MCF 10A (cell line): ENCODE data around the gene AUTS2. TPM values are rescaled to one million over a fixed set of nuclear protein-coding genes. Genes with fewer than 3 reads are reported as not detected.

Experiments
- BruUV-seq: library from RNA; stranded (reverse); fragments of 400-500 nt; replicated peaks from 2 replicates; lab custom pipeline; 2021; lab: Mats Ljungman, UMichigan
- CTCF ChIA-PET: fragments of 300-600 bp; sonication (Branson Sonifier 250); formaldehyde crosslinking; extraction: SDS; loops from one replicate; lab custom pipeline; 2021; ENCODE audit warnings: antibody characterized with exemption, inconsistent platforms; lab: Yijun Ruan, JAX
- POLR2A ChIA-PET: fragments of 300-600, 350-650 bp; sonication (Branson Sonifier 250); formaldehyde crosslinking; extraction: SDS; loops from one replicate; lab custom pipeline; 2020; ENCODE audit warnings: antibody characterized with exemption, inconsistent platforms; lab: Yijun Ruan, JAX
- DNase-seq: peaks from one replicate; pipeline ENCODE4 v3.0.0-alpha.2; 2018; ENCODE audit not compliant: unreplicated experiment
- H3K27ac Mint-ChIP-seq: one replicate; pipeline ENCODE4 v1.8.0; 2022; ENCODE audit warnings: mild to moderate bottlenecking, low read depth, mixed read lengths; ENCODE audit not compliant: unreplicated experiment
- H3K27me3 Mint-ChIP-seq: one replicate; pipeline ENCODE4 v1.8.0; 2022; ENCODE audit warnings: mixed read lengths; ENCODE audit not compliant: insufficient read depth, unreplicated experiment
- H3K36me3 Mint-ChIP-seq: one replicate; pipeline ENCODE4 v1.8.0; 2022; ENCODE audit warnings: mild to moderate bottlenecking, moderate library complexity, mixed read lengths; ENCODE audit not compliant: insufficient read depth, unreplicated experiment
- H3K4me1 Mint-ChIP-seq: one replicate; pipeline ENCODE4 v1.8.0; 2022; ENCODE audit warnings: mixed read lengths; ENCODE audit not compliant: insufficient read depth, unreplicated experiment
- H3K4me3 Mint-ChIP-seq: one replicate; pipeline ENCODE4 v1.8.0; 2022; ENCODE audit warnings: mild to moderate bottlenecking, moderate library complexity, mixed read lengths; ENCODE audit not compliant: unreplicated experiment
- H3K9me3 Mint-ChIP-seq: one replicate; pipeline ENCODE4 v1.8.0; 2022; ENCODE audit warnings: mixed read lengths; ENCODE audit not compliant: unreplicated experiment
- intact Hi-C: fragments of 100-400 bp; cut with micrococcal nuclease; formaldehyde crosslinking; loops from 2 replicates; pipeline ENCODE4 v1.14.1; 2022
- total RNA-seq: library from RNA; stranded (reverse); gene quantifications from 2 replicates; pipeline ENCODE4 v1.2.3, GENCODE V29; 2022
- TF ChIP-seq, protein P1 (sequence below): fragments of 200-600 bp; IDR thresholded peaks from one replicate; pipeline ENCODE4 v1.8.0; 2022; ENCODE audit warnings: antibody characterized with exemption, mild to moderate bottlenecking; ENCODE audit not compliant: unreplicated experiment

AUTS2 gene
- total RNA-seq, 1 experiment from 2014 or later, result 1.3 TPM

DNA sequence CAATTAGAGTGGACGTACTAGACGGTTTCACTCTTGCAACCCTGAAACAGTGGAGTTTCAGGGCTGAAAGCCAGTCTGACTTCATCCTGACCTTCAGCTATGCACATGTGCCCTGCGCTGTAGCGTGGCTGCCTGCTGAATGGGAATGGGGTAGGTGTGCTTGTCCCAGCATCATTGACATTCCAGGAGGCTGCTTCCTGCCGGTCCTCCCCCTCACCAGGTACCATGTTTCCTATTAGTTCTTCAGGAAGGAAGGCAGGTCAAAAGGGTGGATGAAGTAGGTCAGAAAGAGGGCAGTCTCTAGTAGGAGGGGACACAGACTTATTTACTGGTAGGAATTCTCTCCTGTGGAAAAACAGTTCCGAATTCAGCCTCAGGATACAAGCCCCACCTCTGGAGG is 981.9 kb downstream of the AUTS2 start:
- Mint-ChIP-seq H3K4me3 (no peak overlapping the region), H3K27me3 (no peaks in the 10 kb centered on the region), H3K27ac (no peak overlapping the region), H3K36me3 (no peaks in the 10 kb centered on the region), H3K4me1 (no peaks in the 10 kb centered on the region), H3K9me3 (peaks cover 12% of the 10 kb centered on the region)
- ChIA-PET POLR2A (no interaction called here), CTCF (no interaction called here)
- BruUV-seq, result no TSS peak
- TF ChIP-seq, protein P1, sequence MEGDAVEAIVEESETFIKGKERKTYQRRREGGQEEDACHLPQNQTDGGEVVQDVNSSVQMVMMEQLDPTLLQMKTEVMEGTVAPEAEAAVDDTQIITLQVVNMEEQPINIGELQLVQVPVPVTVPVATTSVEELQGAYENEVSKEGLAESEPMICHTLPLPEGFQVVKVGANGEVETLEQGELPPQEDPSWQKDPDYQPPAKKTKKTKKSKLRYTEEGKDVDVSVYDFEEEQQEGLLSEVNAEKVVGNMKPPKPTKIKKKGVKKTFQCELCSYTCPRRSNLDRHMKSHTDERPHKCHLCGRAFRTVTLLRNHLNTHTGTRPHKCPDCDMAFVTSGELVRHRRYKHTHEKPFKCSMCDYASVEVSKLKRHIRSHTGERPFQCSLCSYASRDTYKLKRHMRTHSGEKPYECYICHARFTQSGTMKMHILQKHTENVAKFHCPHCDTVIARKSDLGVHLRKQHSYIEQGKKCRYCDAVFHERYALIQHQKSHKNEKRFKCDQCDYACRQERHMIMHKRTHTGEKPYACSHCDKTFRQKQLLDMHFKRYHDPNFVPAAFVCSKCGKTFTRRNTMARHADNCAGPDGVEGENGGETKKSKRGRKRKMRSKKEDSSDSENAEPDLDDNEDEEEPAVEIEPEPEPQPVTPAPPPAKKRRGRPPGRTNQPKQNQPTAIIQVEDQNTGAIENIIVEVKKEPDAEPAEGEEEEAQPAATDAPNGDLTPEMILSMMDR, result no peak
- intact Hi-C loops, result no loop called here
- no peak for DNase-seq

DNA sequence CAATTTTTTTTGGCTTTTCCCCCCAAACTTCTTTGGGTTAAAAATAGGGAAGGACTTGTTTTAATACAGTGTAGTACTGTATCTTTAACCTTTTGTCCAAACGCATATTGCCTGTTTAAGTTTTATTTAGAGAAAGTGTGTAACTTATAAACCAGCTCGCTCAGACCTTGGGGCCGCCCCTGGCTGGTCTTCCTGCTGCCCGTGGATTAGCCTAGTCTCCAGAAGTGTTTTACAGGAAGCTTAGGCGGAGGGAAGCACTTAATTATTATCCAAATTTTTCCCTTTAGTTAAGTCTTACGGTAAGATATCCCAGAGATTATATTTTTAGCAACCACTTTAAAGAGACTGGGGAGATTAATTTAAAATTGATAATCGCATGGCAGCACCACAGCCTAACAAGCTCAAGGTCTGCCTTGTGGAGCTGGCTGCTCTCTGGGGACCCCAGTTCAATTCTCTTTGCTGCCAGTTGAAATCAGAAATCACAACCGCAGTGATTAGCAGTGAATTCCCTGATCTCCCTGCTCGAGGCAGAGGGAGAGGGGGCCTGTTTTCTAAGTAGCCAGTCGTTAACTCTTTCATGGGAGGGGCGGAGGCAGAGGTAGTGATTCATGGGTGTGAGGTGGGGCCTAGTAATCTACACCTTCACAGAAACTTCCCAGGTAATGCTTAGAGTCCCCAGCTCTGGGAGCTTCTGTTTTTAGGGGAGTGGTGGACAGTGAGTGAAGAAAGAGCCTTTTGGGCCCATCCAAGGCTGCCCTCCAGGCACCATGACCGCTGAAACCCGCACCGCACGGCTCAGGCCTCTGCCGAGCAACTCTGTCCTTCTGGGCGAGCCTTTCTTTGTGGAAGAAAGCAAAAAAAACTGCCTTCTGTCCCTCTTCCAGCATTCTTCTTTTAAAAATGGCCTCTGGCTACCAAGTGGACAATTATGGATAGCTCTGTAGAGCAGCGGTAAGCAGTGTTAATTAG is 984.9 kb downstream of the AUTS2 start:
- no peaks in the 10 kb centered on the region for H3K27me3 Mint-ChIP-seq

DNA sequence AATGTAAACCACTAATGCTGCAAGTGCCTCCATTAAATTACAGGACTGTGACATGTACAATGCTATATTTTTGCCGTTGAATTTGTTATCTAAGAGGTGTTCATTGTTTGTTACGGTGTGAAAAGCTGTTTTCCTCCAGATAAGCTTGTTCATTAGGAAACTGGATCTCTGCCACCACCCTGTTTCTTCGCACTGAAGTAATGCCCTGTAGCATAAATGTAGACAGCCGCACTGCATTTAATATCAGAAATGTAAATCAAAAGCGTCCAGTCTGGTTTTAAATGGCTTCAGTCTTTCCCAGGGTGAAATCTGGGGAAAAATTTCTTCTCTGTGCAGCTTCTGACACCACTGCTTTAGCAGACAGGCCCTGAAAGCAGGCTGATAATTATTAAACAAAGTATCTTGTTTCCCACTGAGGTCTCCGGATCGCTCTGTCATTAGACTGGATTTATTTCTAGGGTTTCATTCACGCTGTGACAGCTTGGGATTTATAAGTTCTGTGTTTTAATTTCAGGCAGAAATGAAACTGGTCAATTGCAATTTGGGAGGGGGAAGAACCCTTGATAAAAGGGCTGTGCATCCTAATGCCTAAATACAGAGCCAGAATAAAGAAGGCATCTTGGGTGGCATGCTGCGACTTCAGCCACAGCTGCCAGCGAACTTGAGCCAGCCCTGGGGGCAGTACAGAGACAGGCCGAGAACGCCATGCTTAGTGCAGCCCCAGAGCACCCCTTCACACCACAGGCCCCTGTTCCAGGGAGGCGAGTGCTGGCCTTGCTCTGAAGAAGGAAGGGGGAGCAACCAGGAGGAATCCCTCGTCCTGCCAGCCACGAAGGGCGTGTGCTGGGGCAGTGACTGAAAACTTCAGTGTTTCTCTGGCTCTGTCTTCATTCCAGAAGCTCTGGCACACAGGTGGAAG is 985.9 kb downstream of the AUTS2 start:
- ChIA-PET POLR2A (no interaction called here), CTCF (no interaction called here)
- no peak for DNase-seq
- no peak overlapping the region for H3K27ac Mint-ChIP-seq
- H3K36me3 Mint-ChIP-seq, result no peaks in the 10 kb centered on the region
- no peaks in the 10 kb centered on the region for H3K4me1 Mint-ChIP-seq
- no TSS peak for BruUV-seq
- no peaks in the 10 kb centered on the region for H3K27me3 Mint-ChIP-seq
- intact Hi-C loops, result no loop called here
- no peak overlapping the region for H3K4me3 Mint-ChIP-seq
- H3K9me3 Mint-ChIP-seq, result no peaks in the 10 kb centered on the region
- TF ChIP-seq, protein P1, result no peak

More for the DNA sequence above, 984.9 kb downstream of the AUTS2 start:
- intact Hi-C loops, result no loop called here
- Mint-ChIP-seq H3K4me3 (no peak overlapping the region), H3K27ac (no peak overlapping the region), H3K36me3 (no peaks in the 10 kb centered on the region), H3K4me1 (no peaks in the 10 kb centered on the region), H3K9me3 (no peaks in the 10 kb centered on the region)
- POLR2A ChIA-PET, result no interaction called here
- no peak for DNase-seq
- BruUV-seq, result no TSS peak
- TF ChIP-seq, protein P1, result no peak
- CTCF ChIA-PET, result interaction anchor here (0.8 kb wide), 1 partner anchor 1316 kb away, joined by 3 read pairs; no protein-coding TSS in a partner anchor

DNA sequence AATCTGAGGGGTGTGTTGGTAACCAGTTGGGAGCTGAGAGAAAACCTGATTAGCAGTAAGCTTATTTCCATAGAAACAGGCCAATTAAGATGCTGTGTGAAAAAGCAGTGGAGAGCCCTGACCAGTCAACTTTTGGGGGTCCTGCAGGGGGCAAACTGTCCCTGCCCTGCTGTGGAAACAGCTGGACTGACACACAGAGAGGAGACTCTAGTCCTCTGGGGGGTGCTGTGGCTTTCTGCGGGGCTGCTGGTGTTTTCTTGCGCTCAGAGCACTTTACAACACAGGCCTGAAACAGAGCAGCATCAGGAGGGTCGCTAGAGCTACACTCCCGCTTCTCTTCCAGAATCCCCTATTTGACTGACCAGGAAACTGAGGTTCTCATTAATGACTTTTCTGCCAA is 986.8 kb downstream of the AUTS2 start:
- intact Hi-C loops, result no loop called here
- BruUV-seq, result no TSS peak

More for the DNA sequence above, 986.8 kb downstream of the AUTS2 start:
- ChIA-PET CTCF (interaction anchor here (1.1 kb wide), 1 partner anchor 10 kb away, joined by 4 read pairs; no protein-coding TSS in a partner anchor), POLR2A (no interaction called here)
- DNase-seq, result no peak
- Mint-ChIP-seq H3K27me3 (no peaks in the 10 kb centered on the region), H3K4me3 (no peak overlapping the region), H3K27ac (no peak overlapping the region), H3K4me1 (no peaks in the 10 kb centered on the region), H3K9me3 (no peaks in the 10 kb centered on the region), H3K36me3 (no peaks in the 10 kb centered on the region)
- TF ChIP-seq, protein P1, result no peak
